ENCODE measurements around the gene FABP3. TPM values are rescaled to one million over a fixed set of nuclear protein-coding genes. Genes with fewer than 3 reads are reported as not detected.

Gene FABP3
- total and polyA plus RNA-seq, 2 of the 13 experiments (the other 11 are each of a cell fraction or from before 2014, with no cell fraction given), result 0.21 to 0.24 TPM

GRCh38 chr1:31409946-31410858 is 37.3 kb upstream of the FABP3 start (continued):
- TF ChIP-seq RXRB (CRISPR knock-in tag; IDR thresholded peaks at IDR 0.05; ENCODE audit: borderline replicate concordance) (no peak), ZBTB20 (CRISPR knock-in tag; IDR thresholded peaks at IDR 0.05; ENCODE audit: borderline replicate concordance, low read depth) (no peak), NR2F1 (CRISPR knock-in tag; IDR thresholded peaks at IDR 0.05) (no peak), SIX4 (CRISPR knock-in tag; IDR thresholded peaks at IDR 0.05) (no peak), PAF1 (CRISPR knock-in tag; IDR thresholded peaks at IDR 0.05) (no peak), SNAPC2 (CRISPR knock-in tag; IDR thresholded peaks at IDR 0.05) (no peak), KDM1A (CRISPR knock-in tag; IDR thresholded peaks at IDR 0.05) (no peak), ZNF776 (CRISPR knock-in tag; IDR thresholded peaks at IDR 0.05) (no peak)

- POLR2A ChIA-PET, result no interaction called here
- CTCF ChIA-PET (ENCODE audit: low intra/inter-chr PET ratio, low total read pairs), result no interaction called here
- H3K4me2 ChIP-seq (ENCODE audit: low read depth, low read length), result no peak overlapping the region
- BruUV-seq (replicated peaks), result no TSS peak
- no peaks in the 10 kb centered on the region for H3K9me3 ChIP-seq (ENCODE audit: low read length)
- no peaks in the 10 kb centered on the region for H3K36me3 ChIP-seq (replicated peaks in 1 of 2; ENCODE audit: control insufficient read depth in 1 of 2, insufficient read depth in 2 of 2, low read length in 2 of 2)
- DNase-seq (ENCODE audit: low spot score) (no peak), ATAC-seq (peak; percentile 60), FAIRE-seq (no peak)
- no peak overlapping the region for H3K9ac ChIP-seq (ENCODE audit: insufficient read depth, low read depth, low read length)
- H3K27me3 ChIP-seq (ENCODE audit: control insufficient read depth in 1 of 2, insufficient read depth in 2 of 2, low read length in 2 of 2), result peaks cover 2 to 49% of the 10 kb centered on the region in 2 experiments; a peak in 2 of 5 replicates
- H3K79me2 ChIP-seq (ENCODE audit: insufficient read depth, low read length), result peaks cover 5% of the 10 kb centered on the region
- no peak overlapping the region for H3K27ac ChIP-seq (ENCODE audit: extremely low read length, insufficient read depth, low read length)
- no peak overlapping the region for H2AFZ ChIP-seq (ENCODE audit: low read length)
- no peak overlapping the region for H3K4me3 ChIP-seq (replicated peaks in 1 of 3; ENCODE audit: insufficient read depth in 1 of 3, low read depth in 2 of 3, low read length in 3 of 3)
- no peaks in the 10 kb centered on the region for H4K20me1 ChIP-seq (ENCODE audit: insufficient read depth, low read length)
- intact Hi-C loops (cut with micrococcal nuclease; ENCODE audit: unreplicated experiment), result no loop called here
- in situ Hi-C loops (cut with HindIII; ENCODE audit: extremely low pct_ligation_motif_present, low pct_unique_long_range_greater_than_20kb), result no loop called here
- H3K4me1 ChIP-seq (ENCODE audit: insufficient read depth, low read length), result peaks cover 27% of the 10 kb centered on the region
- 36% methylated on average over 2 of the region's 5 CpGs for WGBS (ENCODE audit: low lambda C conversion rate)
- TF ChIP-seq ZFP91 (CRISPR knock-in tag; IDR thresholded peaks at IDR 0.05; ENCODE audit: borderline replicate concordance) (no peak), ATF5 (CRISPR knock-in tag; IDR thresholded peaks at IDR 0.05; ENCODE audit: low read depth) (no peak), KAT8 (CRISPR knock-in tag; IDR thresholded peaks at IDR 0.05) (no peak), CSRNP1 (CRISPR knock-in tag; IDR thresholded peaks at IDR 0.05) (no peak)
These were observed 36.0 kb upstream of the FABP3 start for GRCh38 chr1:31408788-31409318.
